GM10248 (cell line): ENCODE data around the gene MRPL55.

Experiments
- CTCF ChIA-PET: fragments of 300-600 bp; sonication (Branson Sonifier 250); formaldehyde crosslinking; extraction: SDS; loops from one replicate; lab custom pipeline; 2021; ENCODE audit warnings: antibody characterized with exemption; lab: Yijun Ruan, JAX
- POLR2A ChIA-PET: fragments of 350-650 bp; sonication (Branson Sonifier 250); formaldehyde crosslinking; extraction: SDS; loops from one replicate; lab custom pipeline; 2020; ENCODE audit warnings: antibody characterized with exemption; lab: Yijun Ruan, JAX
- DNase-seq: peaks from one replicate; pipeline ENCODE4 v3.0.0; 2012; ENCODE audit errors: extremely low spot score
- CTCF ChIP-seq: IDR thresholded peaks from 2 replicates; pipeline ENCODE4 v1.5.1; 2012; ENCODE audit warnings: mild to moderate bottlenecking, low read depth; ENCODE audit errors: extremely low read depth, missing control alignments, control extremely low read depth

The MRPL55 gene

GRCh38 chr1:228084797-228085196 is 24.3 kb downstream of the MRPL55 start:
- ChIA-PET CTCF (interaction anchor here (1.3 to 1.6 kb wide), 2 partner anchors 14 to 81 kb away, joined by 4 to 10 read pairs; partner anchors contain the start of gene IBA57), POLR2A (interaction anchor here (0.5 to 1.1 kb wide), 2 partner anchors 17 to 1359 kb away, joined by 3 to 9 read pairs; no protein-coding TSS in a partner anchor)
- DNase-seq, result no peak
- no peak for TF ChIP-seq CTCF

- no peak for DNase-seq
- TF ChIP-seq CTCF, result no peak
These were observed 24.8 kb downstream of the MRPL55 start for GRCh38 chr1:228084325-228084724.

DNA sequence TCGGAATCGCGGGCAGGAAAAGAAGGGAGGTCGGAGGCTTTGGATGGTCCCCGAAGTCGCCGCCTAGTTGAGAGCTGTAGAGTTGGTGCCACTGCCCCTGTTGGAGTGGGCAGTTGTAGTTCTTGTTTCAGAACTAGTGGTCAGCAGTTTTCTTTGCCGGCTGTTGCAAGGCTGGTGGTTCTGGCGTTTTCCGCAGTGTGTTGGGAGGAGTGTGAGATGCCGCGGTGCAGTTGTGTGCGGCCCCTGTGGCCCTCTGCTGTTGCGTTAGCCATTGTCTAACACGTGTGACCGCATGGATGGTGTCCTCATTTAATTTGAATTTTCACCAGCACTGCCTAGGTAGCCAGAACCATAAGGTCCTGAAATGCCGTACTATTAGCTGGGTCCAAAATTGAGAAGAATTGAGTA is 25.2 kb downstream of the MRPL55 start:
- no peak for TF ChIP-seq CTCF
- ChIA-PET CTCF (interaction anchor here (1.3 to 1.6 kb wide), 2 partner anchors 15 to 82 kb away, joined by 4 to 10 read pairs; partner anchors contain the start of gene IBA57), POLR2A (interaction anchor here (1.1 kb wide), 1 partner anchor 18 kb away, joined by 3 read pairs; no protein-coding TSS in a partner anchor)
- no peak for DNase-seq

More at GRCh38 chr1:228084325-228084724, 24.8 kb downstream of the MRPL55 start:
- POLR2A ChIA-PET, result interaction anchor here (1.1 kb wide), 1 partner anchor 18 kb away, joined by 3 read pairs; no protein-coding TSS in a partner anchor
- CTCF ChIA-PET, result interaction anchor here (1.3 to 1.6 kb wide), 2 partner anchors 15 to 81 kb away, joined by 4 to 10 read pairs; partner anchors contain the start of gene IBA57

- DNase-seq, result peak; percentile 46
- ChIA-PET POLR2A (interaction anchor here (2.1 kb wide), 1 partner anchor 19 kb away, joined by 5 read pairs; no protein-coding TSS in a partner anchor), CTCF (interaction anchor here (1.1 to 1.9 kb wide), 4 partner anchors 15 to 84 kb away, joined by 4 to 10 read pairs (median 6); no protein-coding TSS in a partner anchor)
- TF ChIP-seq CTCF, result no peak
These were observed 25.9 kb downstream of the MRPL55 start for GRCh38 chr1:228082918-228083870.

DNA sequence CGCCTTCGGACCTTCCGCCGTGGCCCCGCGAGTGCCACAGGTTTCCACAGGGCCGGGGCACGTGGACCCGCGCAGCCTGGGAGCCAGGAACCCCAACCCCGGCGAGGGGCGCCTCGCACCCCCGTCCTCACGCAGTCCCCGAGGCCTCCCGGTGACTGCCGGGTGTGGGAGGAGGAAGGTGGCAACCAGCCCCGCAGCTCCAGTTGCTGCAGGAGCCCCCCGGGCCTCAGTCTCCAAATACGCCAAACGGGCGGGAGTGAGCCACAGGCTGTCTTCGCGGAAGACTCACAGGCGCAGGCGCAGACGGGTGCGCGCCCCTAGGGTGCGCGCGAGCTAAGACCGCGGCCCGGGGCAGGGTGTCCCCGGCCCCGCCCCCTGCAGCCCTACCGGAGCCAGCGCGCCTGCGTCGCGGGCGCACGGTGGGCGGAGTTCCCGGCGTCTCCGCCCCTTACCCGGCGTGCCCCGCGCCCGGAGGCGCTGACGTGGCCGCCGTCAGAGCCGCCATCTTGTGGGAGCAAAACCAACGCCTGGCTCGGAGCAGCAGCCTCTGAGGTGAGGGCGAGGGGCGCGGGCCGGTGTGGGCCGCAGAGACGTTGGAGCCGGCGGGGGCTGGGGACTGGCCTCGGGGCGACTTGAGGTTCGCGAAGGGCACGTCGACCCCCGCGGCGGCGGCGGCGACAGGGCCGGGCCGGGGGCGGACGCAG is 26.7 kb downstream of the MRPL55 start, which contains the start of gene ARF1:
ARF1 (plus strand) TSS at position 495 of the 704 bp plus-strand sequence. CDS start 14,407 bp downstream, outside the sequence.
- DNase-seq, result peak; percentile 100
- no peak for TF ChIP-seq CTCF
- ChIA-PET POLR2A (interaction anchor here (0.6 to 2.1 kb wide), 4 partner anchors 9 to 83 kb away, joined by 4 to 5 read pairs (median 4); partner anchors contain the start of gene IBA57), CTCF (interaction anchor here (1.1 to 1.9 kb wide), 3 partner anchors 16 to 83 kb away, joined by 4 to 6 read pairs (median 5); no protein-coding TSS in a partner anchor)
